GM12878 (cell line): ENCODE results near the gene MAP4. TPM values are rescaled to one million over a fixed set of nuclear protein-coding genes. Genes with fewer than 3 reads are reported as not detected.

ENCODE experiments used
- ATAC-seq: fragments of 200-7000 bp; cut with Tn5 transposase; 3 replicates; pipeline ENCODE4 v1.9.1; 2020; ENCODE audit warnings: mild to moderate bottlenecking, moderate library complexity
- BruUV-seq: library from RNA; stranded (reverse); fragments of 400-500 nt; replicated peaks from 2 replicates; lab custom pipeline; 2021; lab: Mats Ljungman, UMichigan
- CTCF ChIA-PET: fragments of 300-600 bp; sonication (Branson Sonifier 250); formaldehyde crosslinking; extraction: SDS; loops from one replicate; lab custom pipeline; 2021; ENCODE audit warnings: inconsistent platforms; lab: Yijun Ruan, JAX
- POLR2A ChIA-PET: fragments of 350-600 bp; formaldehyde crosslinking; extraction: SDS; loops from one replicate; lab custom pipeline; 2021; ENCODE audit warnings: inconsistent platforms; lab: Charles Lee
- RAD21 ChIA-PET: fragments of 300-600 bp; sonication (Branson Sonifier 250); formaldehyde crosslinking; loops from one replicate; lab custom pipeline; 2023; ENCODE audit warnings: antibody characterized with exemption; ENCODE audit not compliant: unreplicated experiment; lab: Charles Lee
- SMC1A ChIA-PET: fragments of 300-600 bp; sonication (Branson Sonifier 250); formaldehyde crosslinking; loops from one replicate; lab custom pipeline; 2023; ENCODE audit not compliant: unreplicated experiment, uncharacterized antibody; lab: Charles Lee
- DNase-seq: peaks from one replicate; pipeline ENCODE4 v3.0.0-alpha.2; 2011; ENCODE audit warnings: low read depth, low spot score
- FAIRE-seq: peaks from 3 replicates; lab custom pipeline; 2011; peaks lifted over from hg19 to GRCh38; lab: Jason Lieb, UNC
- H2AFZ ChIP-seq: 2 replicates; pipeline ENCODE4 v1.6.0; 2011; ENCODE audit warnings: low read depth, low read length, control low read depth; ENCODE audit not compliant: control insufficient read depth
- H3K27ac ChIP-seq: 2 replicates; pipeline ENCODE4 v1.5.1; 2011; ENCODE audit warnings: control low read depth; ENCODE audit not compliant: control insufficient read depth, insufficient read depth
- H3K27me3 ChIP-seq, 2 experiments: replicated peaks in 1 of 2; 2 replicates each; pipeline versions ENCODE4 v1.6.0 to v1.6.1; 2011; ENCODE audit warnings: low read length in 1 of 2; ENCODE audit not compliant: control insufficient read depth in 2 of 2, insufficient read depth in 2 of 2
- H3K36me3 ChIP-seq, 2 experiments: 2 replicates each; pipeline ENCODE4 v1.5.1; 2011; ENCODE audit warnings: low read length in 1 of 2; ENCODE audit not compliant: control insufficient read depth in 2 of 2, insufficient read depth in 2 of 2
- H3K4me1 ChIP-seq: 2 replicates; pipeline ENCODE4 v1.6.1; 2011; ENCODE audit warnings: mild to moderate bottlenecking, low read length, moderate library complexity, mixed read lengths; ENCODE audit not compliant: control insufficient read depth, insufficient read depth
- H3K4me2 ChIP-seq: 2 replicates; pipeline ENCODE4 v1.6.0; 2011; ENCODE audit warnings: control low read depth; ENCODE audit not compliant: control insufficient read depth, insufficient read depth
- H3K4me3 ChIP-seq: fragments of 200-600 bp; sonication (generic); 2 replicates; pipeline ENCODE4 v1.5.1; 2016
- H3K79me2 ChIP-seq: 2 replicates; pipeline ENCODE4 v1.6.0; 2011; ENCODE audit warnings: low read length; ENCODE audit not compliant: control insufficient read depth, insufficient read depth
- H3K9ac ChIP-seq: 2 replicates; pipeline ENCODE4 v1.8.0; 2011; ENCODE audit warnings: low read length, control low read depth, mixed read lengths; ENCODE audit not compliant: control insufficient read depth, insufficient read depth
- H3K9me3 ChIP-seq: replicated peaks from 3 replicates; pipeline ENCODE4 v1.5.1; 2011; ENCODE audit warnings: mild to moderate bottlenecking, low read length; ENCODE audit not compliant: control insufficient read depth, insufficient read depth
- H4K20me1 ChIP-seq: 2 replicates; pipeline ENCODE4 v1.6.0; 2011; ENCODE audit not compliant: control insufficient read depth, insufficient read depth
- SIN3A ChIP-seq: IDR thresholded peaks from 2 replicates; pipeline ENCODE4 v1.6.1; 2012; ENCODE audit warnings: low read depth, low read length, improper control_type of control experiment
- TBL1XR1 ChIP-seq: IDR thresholded peaks from 2 replicates; pipeline ENCODE4 v1.6.1; 2012; ENCODE audit warnings: low read depth, low read length, improper control_type of control experiment
- WGBS: methylation state at CpG from one replicate; pipeline ENCODE4 v1.1.6; 2016; ENCODE audit warnings: low lambda C conversion rate; ENCODE audit not compliant: insufficient replicate concordance, insufficient coverage; ENCODE audit errors: missing lambda C conversion rate; 5-methylcytosine and 5-hydroxymethylcytosine counted together
- in situ Hi-C: fragments of 300-500 bp; cut with MboI; formaldehyde crosslinking; loops from 9 replicates; pipeline ENCODE4 v1.14.3; 2018; ENCODE audit warnings: mixed read lengths
- intact Hi-C: fragments of 100-400 bp; cut with micrococcal nuclease; formaldehyde crosslinking; loops from one replicate; pipeline ENCODE4 v1.14.2; 2022; ENCODE audit not compliant: unreplicated experiment
- polyA plus RNA-seq, 11 experiments: library from polyadenylated mRNA; depleted of rRNA in 4 of 11; unstranded in 6 of 11; stranded (reverse) in 5 of 11; fragments of >200 nt; fragmentation: Nextera tagmentation in 4 of 11; fragmentation: Illumina TruSeq in 1 of 11; extraction: Ambion mirVana in 4 of 11; extraction: Trizol in 1 of 11; gene quantifications; 1 replicate in 1 of 11; 2 replicates in 10 of 11; pipeline versions ENCODE4 v1.2.1 to v1.2.3, GENCODE V29; 2011 to 2016; ENCODE audit warnings: inconsistent platforms in 2 of 11, missing spikeins in 2 of 11, low read depth in 1 of 11
- total RNA-seq, 4 experiments: library from RNA; depleted of rRNA in 3 of 4; stranded (reverse); fragments of >200 nt in 3 of 4; fragmentation: Illumina TruSeq in 1 of 4; extraction: Trizol in 1 of 4; gene quantifications; 2 replicates each; pipeline versions ENCODE4 v1.2.1 to v1.2.3, GENCODE V29; 2013 to 2021
- TF ChIP-seq, protein P1 (sequence below): fragments of 150-350 bp; IDR thresholded peaks from 2 replicates; pipeline ENCODE4 v1.6.1; 2016; ENCODE audit warnings: low read depth, low read length
- TF ChIP-seq, protein P2 (sequence below): fragments of 450-650 bp; formaldehyde crosslinking; IDR thresholded peaks from 2 replicates; pipeline ENCODE4 v1.5.0; 2022; ENCODE audit warnings: mild to moderate bottlenecking, missing genetic modification characterization
- TF ChIP-seq, protein P3 (sequence below): fragments of 450-650 bp; IDR thresholded peaks from 2 replicates; pipeline ENCODE4 v1.6.1; 2018; ENCODE audit warnings: borderline replicate concordance, mild to moderate bottlenecking; ENCODE audit not compliant: partially characterized antibody

MAP4 gene
- total and polyA plus RNA-seq, 10 of the 15 experiments (the other 5 are each of a cell fraction or from before 2014, with no cell fraction given): 22.2 to 145 (median 47.2) TPM

DNA sequence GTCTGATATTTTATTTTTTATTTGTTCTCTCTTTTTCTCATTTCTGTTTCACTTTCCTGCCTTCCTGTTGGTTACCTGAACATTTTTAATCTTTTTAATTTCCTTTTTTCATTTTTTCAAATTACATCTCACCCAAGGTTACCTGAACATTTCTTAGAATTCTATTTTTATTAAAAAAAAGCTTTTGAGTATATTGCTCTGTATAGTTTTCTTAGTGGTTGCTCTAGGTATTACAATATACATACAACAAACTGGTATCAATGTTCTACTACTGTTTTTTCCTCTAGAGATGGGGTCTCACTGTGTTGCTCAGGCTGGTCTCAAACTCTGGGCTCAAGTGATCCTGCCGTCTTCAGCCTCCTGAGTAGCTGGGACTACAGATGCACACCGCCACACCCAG lies 133.9 kb downstream of the MAP4 start:
- no peaks in the 10 kb centered on the region for H4K20me1 ChIP-seq
- FAIRE-seq (no peak), ATAC-seq (peak; percentile 45; the same call in 2 of the 3 replicates), DNase-seq (no peak)
- no peak overlapping the region for H3K9ac ChIP-seq
- CTCF ChIA-PET: interaction anchor here (0.7 to 1.4 kb wide), 3 partner anchors 57 to 1085 kb away, joined by 3 to 5 read pairs (median 3); no protein-coding TSS in a partner anchor
- no peak overlapping the region for H3K4me2 ChIP-seq
- H2AFZ ChIP-seq: no peak overlapping the region
- intact Hi-C loops: no loop called here
- no TSS peak for BruUV-seq
- H3K36me3 ChIP-seq: peaks cover 0 to 2% of the 10 kb centered on the region in 2 experiments; a peak in 1 of 4 replicates
- no peak overlapping the region for H3K4me3 ChIP-seq
- no peaks in the 10 kb centered on the region for H3K27me3 ChIP-seq
- 100% methylated on average over 2 of the region's 2 CpGs for WGBS
- POLR2A ChIA-PET: no interaction called here
- no peaks in the 10 kb centered on the region for H3K9me3 ChIP-seq
- H3K27ac ChIP-seq: no peak overlapping the region
- TF ChIP-seq, protein P1, sequence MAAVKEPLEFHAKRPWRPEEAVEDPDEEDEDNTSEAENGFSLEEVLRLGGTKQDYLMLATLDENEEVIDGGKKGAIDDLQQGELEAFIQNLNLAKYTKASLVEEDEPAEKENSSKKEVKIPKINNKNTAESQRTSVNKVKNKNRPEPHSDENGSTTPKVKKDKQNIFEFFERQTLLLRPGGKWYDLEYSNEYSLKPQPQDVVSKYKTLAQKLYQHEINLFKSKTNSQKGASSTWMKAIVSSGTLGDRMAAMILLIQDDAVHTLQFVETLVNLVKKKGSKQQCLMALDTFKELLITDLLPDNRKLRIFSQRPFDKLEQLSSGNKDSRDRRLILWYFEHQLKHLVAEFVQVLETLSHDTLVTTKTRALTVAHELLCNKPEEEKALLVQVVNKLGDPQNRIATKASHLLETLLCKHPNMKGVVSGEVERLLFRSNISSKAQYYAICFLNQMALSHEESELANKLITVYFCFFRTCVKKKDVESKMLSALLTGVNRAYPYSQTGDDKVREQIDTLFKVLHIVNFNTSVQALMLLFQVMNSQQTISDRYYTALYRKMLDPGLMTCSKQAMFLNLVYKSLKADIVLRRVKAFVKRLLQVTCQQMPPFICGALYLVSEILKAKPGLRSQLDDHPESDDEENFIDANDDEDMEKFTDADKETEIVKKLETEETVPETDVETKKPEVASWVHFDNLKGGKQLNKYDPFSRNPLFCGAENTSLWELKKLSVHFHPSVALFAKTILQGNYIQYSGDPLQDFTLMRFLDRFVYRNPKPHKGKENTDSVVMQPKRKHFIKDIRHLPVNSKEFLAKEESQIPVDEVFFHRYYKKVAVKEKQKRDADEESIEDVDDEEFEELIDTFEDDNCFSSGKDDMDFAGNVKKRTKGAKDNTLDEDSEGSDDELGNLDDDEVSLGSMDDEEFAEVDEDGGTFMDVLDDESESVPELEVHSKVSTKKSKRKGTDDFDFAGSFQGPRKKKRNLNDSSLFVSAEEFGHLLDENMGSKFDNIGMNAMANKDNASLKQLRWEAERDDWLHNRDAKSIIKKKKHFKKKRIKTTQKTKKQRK: no peak
- TF ChIP-seq TBL1XR1 (no peak), SIN3A (no peak)
- TF ChIP-seq, protein P2, sequence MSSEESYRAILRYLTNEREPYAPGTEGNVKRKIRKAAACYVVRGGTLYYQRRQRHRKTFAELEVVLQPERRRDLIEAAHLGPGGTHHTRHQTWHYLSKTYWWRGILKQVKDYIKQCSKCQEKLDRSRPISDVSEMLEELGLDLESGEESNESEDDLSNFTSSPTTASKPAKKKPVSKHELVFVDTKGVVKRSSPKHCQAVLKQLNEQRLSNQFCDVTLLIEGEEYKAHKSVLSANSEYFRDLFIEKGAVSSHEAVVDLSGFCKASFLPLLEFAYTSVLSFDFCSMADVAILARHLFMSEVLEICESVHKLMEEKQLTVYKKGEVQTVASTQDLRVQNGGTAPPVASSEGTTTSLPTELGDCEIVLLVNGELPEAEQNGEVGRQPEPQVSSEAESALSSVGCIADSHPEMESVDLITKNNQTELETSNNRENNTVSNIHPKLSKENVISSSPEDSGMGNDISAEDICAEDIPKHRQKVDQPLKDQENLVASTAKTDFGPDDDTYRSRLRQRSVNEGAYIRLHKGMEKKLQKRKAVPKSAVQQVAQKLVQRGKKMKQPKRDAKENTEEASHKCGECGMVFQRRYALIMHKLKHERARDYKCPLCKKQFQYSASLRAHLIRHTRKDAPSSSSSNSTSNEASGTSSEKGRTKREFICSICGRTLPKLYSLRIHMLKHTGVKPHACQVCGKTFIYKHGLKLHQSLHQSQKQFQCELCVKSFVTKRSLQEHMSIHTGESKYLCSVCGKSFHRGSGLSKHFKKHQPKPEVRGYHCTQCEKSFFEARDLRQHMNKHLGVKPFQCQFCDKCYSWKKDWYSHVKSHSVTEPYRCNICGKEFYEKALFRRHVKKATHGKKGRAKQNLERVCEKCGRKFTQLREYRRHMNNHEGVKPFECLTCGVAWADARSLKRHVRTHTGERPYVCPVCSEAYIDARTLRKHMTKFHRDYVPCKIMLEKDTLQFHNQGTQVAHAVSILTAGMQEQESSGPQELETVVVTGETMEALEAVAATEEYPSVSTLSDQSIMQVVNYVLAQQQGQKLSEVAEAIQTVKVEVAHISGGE: no peak
- TF ChIP-seq, protein P3, sequence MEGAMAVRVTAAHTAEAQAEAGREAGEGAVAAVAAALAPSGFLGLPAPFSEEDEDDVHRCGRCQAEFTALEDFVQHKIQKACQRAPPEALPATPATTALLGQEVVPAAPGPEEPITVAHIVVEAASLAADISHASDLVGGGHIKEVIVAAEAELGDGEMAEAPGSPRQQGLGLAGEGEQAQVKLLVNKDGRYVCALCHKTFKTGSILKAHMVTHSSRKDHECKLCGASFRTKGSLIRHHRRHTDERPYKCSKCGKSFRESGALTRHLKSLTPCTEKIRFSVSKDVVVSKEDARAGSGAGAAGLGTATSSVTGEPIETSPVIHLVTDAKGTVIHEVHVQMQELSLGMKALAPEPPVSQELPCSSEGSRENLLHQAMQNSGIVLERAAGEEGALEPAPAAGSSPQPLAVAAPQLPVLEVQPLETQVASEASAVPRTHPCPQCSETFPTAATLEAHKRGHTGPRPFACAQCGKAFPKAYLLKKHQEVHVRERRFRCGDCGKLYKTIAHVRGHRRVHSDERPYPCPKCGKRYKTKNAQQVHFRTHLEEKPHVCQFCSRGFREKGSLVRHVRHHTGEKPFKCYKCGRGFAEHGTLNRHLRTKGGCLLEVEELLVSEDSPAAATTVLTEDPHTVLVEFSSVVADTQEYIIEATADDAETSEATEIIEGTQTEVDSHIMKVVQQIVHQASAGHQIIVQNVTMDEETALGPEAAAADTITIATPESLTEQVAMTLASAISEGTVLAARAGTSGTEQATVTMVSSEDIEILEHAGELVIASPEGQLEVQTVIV: no peak
- TF ChIP-seq, all 136 proteins: peak for 0
- RAD21 ChIA-PET: no interaction called here
- Histone ChIP-seq H3K79me2 (no peaks in the 10 kb centered on the region), H3K4me1 (peaks cover 4% of the 10 kb centered on the region; the same call in 1 of the 2 replicates)
- in situ Hi-C loops: no loop called here
- SMC1A ChIA-PET: interaction anchor here (0.6 kb wide), 1 partner anchor 10 kb away, joined by 3 read pairs; no protein-coding TSS in a partner anchor
